ENCODE measurements around the gene SPINK4. TPM values are rescaled to one million over a fixed set of nuclear protein-coding genes. Genes with fewer than 3 reads are reported as not detected.

Gene SPINK4
- not detected for polyA plus RNA-seq (2013, experiment 1 of 4)
- not detected for polyA plus RNA-seq (2013, experiment 2 of 4)
- polyA plus RNA-seq (2013, experiment 3 of 4) = not detected
- not detected for polyA plus RNA-seq (2013, experiment 4 of 4)

GRCh38 chr9:33239921-33240320, at the start of gene SPINK4:
TSS of gene SPINK4 (plus strand) at chr9:33240167. CDS start at chr9:33240209, 42 bp downstream.
- Histone ChIP-seq H3K27ac (ENCODE audit: insufficient read depth, low read depth, low read length, poor library complexity, severe bottlenecking) (no peak within 1 kb of the TSS), H3K27me3 (ENCODE audit: control insufficient read depth, insufficient read depth, low read length, poor library complexity, severe bottlenecking) (no peaks in the 10 kb centered on the region), H3K9me3 (ENCODE audit: control insufficient read depth, low read length) (no peaks in the 10 kb centered on the region), H3K4me1 (ENCODE audit: control insufficient read depth, insufficient read depth, low read length) (no peaks in the 10 kb centered on the region), H3K4me3 (ENCODE audit: insufficient read depth, low read depth, low read length) (no peak within 1 kb of the TSS), H3K36me3 (ENCODE audit: control insufficient read depth, insufficient read depth, low read length) (no peaks in the 10 kb centered on the region)
- 91 to 93% methylated on average over 7 of the region's 7 CpGs for WGBS, 2 experiments

GRCh38 chr9:33192493-33193255, 47.3 kb upstream of the SPINK4 start:
- H3K9me3 ChIP-seq (ENCODE audit: control insufficient read depth, low read length) = no peaks in the 10 kb centered on the region
- H3K27me3 ChIP-seq (ENCODE audit: control insufficient read depth, insufficient read depth, low read length, poor library complexity, severe bottlenecking) = peaks cover 35% of the 10 kb centered on the region
- H3K36me3 ChIP-seq (ENCODE audit: control insufficient read depth, insufficient read depth, low read length) = no peaks in the 10 kb centered on the region
- no peak overlapping the region for H3K4me3 ChIP-seq (ENCODE audit: insufficient read depth, low read depth, low read length)
- H3K27ac ChIP-seq (ENCODE audit: insufficient read depth, low read depth, low read length, poor library complexity, severe bottlenecking) = no peak overlapping the region
- 85 to 96% methylated on average over 3 of the region's 3 CpGs for WGBS, 2 experiments
- peaks cover 6% of the 10 kb centered on the region for H3K4me1 ChIP-seq (ENCODE audit: control insufficient read depth, insufficient read depth, low read length)

- peaks cover 24% of the 10 kb centered on the region for H3K27me3 ChIP-seq (ENCODE audit: control insufficient read depth, insufficient read depth, low read length, poor library complexity, severe bottlenecking)
- H3K27ac ChIP-seq (ENCODE audit: insufficient read depth, low read depth, low read length, poor library complexity, severe bottlenecking) = no peak overlapping the region
- no peaks in the 10 kb centered on the region for H3K36me3 ChIP-seq (ENCODE audit: control insufficient read depth, insufficient read depth, low read length)
- peaks cover 6% of the 10 kb centered on the region for H3K4me1 ChIP-seq (ENCODE audit: control insufficient read depth, insufficient read depth, low read length)
- WGBS, 2 experiments = 92 to 95% methylated on average over 3 of the region's 3 CpGs
- H3K4me3 ChIP-seq (ENCODE audit: insufficient read depth, low read depth, low read length) = no peak overlapping the region
- H3K9me3 ChIP-seq (ENCODE audit: control insufficient read depth, low read length) = no peaks in the 10 kb centered on the region
These were observed 46.1 kb upstream of the SPINK4 start for GRCh38 chr9:33193818-33194217.

- 85 to 88% methylated on average over 1 of the region's 1 CpG for WGBS, 2 experiments
- Histone ChIP-seq H3K27me3 (ENCODE audit: control insufficient read depth, insufficient read depth, low read length, poor library complexity, severe bottlenecking) (peaks cover 7% of the 10 kb centered on the region), H3K9me3 (ENCODE audit: control insufficient read depth, low read length) (no peaks in the 10 kb centered on the region), H3K4me1 (ENCODE audit: control insufficient read depth, insufficient read depth, low read length) (no peaks in the 10 kb centered on the region), H3K36me3 (ENCODE audit: control insufficient read depth, insufficient read depth, low read length) (no peaks in the 10 kb centered on the region), H3K27ac (ENCODE audit: insufficient read depth, low read depth, low read length, poor library complexity, severe bottlenecking) (no peak overlapping the region), H3K4me3 (ENCODE audit: insufficient read depth, low read depth, low read length) (no peak overlapping the region)
These were observed 43.2 kb upstream of the SPINK4 start for GRCh38 chr9:33196736-33197135.

- Histone ChIP-seq H3K4me3 (ENCODE audit: insufficient read depth, low read depth, low read length) (no peak overlapping the region), H3K36me3 (ENCODE audit: control insufficient read depth, insufficient read depth, low read length) (no peaks in the 10 kb centered on the region), H3K27me3 (ENCODE audit: control insufficient read depth, insufficient read depth, low read length, poor library complexity, severe bottlenecking) (peaks cover 5% of the 10 kb centered on the region), H3K9me3 (ENCODE audit: control insufficient read depth, low read length) (no peaks in the 10 kb centered on the region), H3K27ac (ENCODE audit: insufficient read depth, low read depth, low read length, poor library complexity, severe bottlenecking) (no peak overlapping the region), H3K4me1 (ENCODE audit: control insufficient read depth, insufficient read depth, low read length) (no peaks in the 10 kb centered on the region)
- 83 to 87% methylated on average over 6 of the region's 6 CpGs for WGBS, 2 experiments
These were observed 42.5 kb upstream of the SPINK4 start for GRCh38 chr9:33197279-33198152.

- no peak overlapping the region for H3K4me3 ChIP-seq (ENCODE audit: insufficient read depth, low read depth, low read length)
- no peaks in the 10 kb centered on the region for H3K9me3 ChIP-seq (ENCODE audit: control insufficient read depth, low read length)
- H3K27ac ChIP-seq (ENCODE audit: insufficient read depth, low read depth, low read length, poor library complexity, severe bottlenecking) = no peak overlapping the region
- no peaks in the 10 kb centered on the region for H3K4me1 ChIP-seq (ENCODE audit: control insufficient read depth, insufficient read depth, low read length)
- H3K27me3 ChIP-seq (ENCODE audit: control insufficient read depth, insufficient read depth, low read length, poor library complexity, severe bottlenecking) = peaks cover 4% of the 10 kb centered on the region
- H3K36me3 ChIP-seq (ENCODE audit: control insufficient read depth, insufficient read depth, low read length) = no peaks in the 10 kb centered on the region
- 91 to 93% methylated on average over 6 of the region's 6 CpGs for WGBS, 2 experiments
These were observed 41.8 kb upstream of the SPINK4 start for GRCh38 chr9:33198165-33198564.

GRCh38 chr9:33202018-33202417, 37.9 kb upstream of the SPINK4 start:
- H3K27ac ChIP-seq (ENCODE audit: insufficient read depth, low read depth, low read length, poor library complexity, severe bottlenecking) = no peak overlapping the region
- H3K36me3 ChIP-seq (ENCODE audit: control insufficient read depth, insufficient read depth, low read length) = no peaks in the 10 kb centered on the region
- H3K27me3 ChIP-seq (ENCODE audit: control insufficient read depth, insufficient read depth, low read length, poor library complexity, severe bottlenecking) = peaks cover 4% of the 10 kb centered on the region
- H3K9me3 ChIP-seq (ENCODE audit: control insufficient read depth, low read length) = no peaks in the 10 kb centered on the region
- H3K4me3 ChIP-seq (ENCODE audit: insufficient read depth, low read depth, low read length) = no peak overlapping the region
- WGBS, 2 experiments = 94 to 97% methylated on average over 1 of the region's 1 CpG
- H3K4me1 ChIP-seq (ENCODE audit: control insufficient read depth, insufficient read depth, low read length) = no peaks in the 10 kb centered on the region

GRCh38 chr9:33202552-33203201, 37.3 kb upstream of the SPINK4 start:
- no peak overlapping the region for H3K4me3 ChIP-seq (ENCODE audit: insufficient read depth, low read depth, low read length)
- no peaks in the 10 kb centered on the region for H3K9me3 ChIP-seq (ENCODE audit: control insufficient read depth, low read length)
- H3K36me3 ChIP-seq (ENCODE audit: control insufficient read depth, insufficient read depth, low read length) = no peaks in the 10 kb centered on the region
- H3K27ac ChIP-seq (ENCODE audit: insufficient read depth, low read depth, low read length, poor library complexity, severe bottlenecking) = no peak overlapping the region
- peaks cover 4% of the 10 kb centered on the region for H3K27me3 ChIP-seq (ENCODE audit: control insufficient read depth, insufficient read depth, low read length, poor library complexity, severe bottlenecking)
- WGBS, 2 experiments = 75 to 77% methylated on average over 11 of the region's 11 CpGs
- no peaks in the 10 kb centered on the region for H3K4me1 ChIP-seq (ENCODE audit: control insufficient read depth, insufficient read depth, low read length)

- Histone ChIP-seq H3K27me3 (ENCODE audit: control insufficient read depth, insufficient read depth, low read length, poor library complexity, severe bottlenecking) (no peaks in the 10 kb centered on the region), H3K36me3 (ENCODE audit: control insufficient read depth, insufficient read depth, low read length) (no peaks in the 10 kb centered on the region), H3K4me3 (ENCODE audit: insufficient read depth, low read depth, low read length) (no peak overlapping the region), H3K27ac (ENCODE audit: insufficient read depth, low read depth, low read length, poor library complexity, severe bottlenecking) (no peak overlapping the region), H3K4me1 (ENCODE audit: control insufficient read depth, insufficient read depth, low read length) (peaks cover 8% of the 10 kb centered on the region), H3K9me3 (ENCODE audit: control insufficient read depth, low read length) (no peaks in the 10 kb centered on the region)
- 89 to 94% methylated on average over 1 of the region's 1 CpG for WGBS, 2 experiments
These were observed 30.6 kb upstream of the SPINK4 start for GRCh38 chr9:33209394-33209793.

Data from ectodermal cell (in vitro differentiated cells).